ENCODE measurements around the gene SLC41A2. TPM values are rescaled to one million over a fixed set of nuclear protein-coding genes. Genes with fewer than 3 reads are reported as not detected.

SLC41A2 gene
- total RNA-seq, 4 donors from 2014 or later = 10.3 to 52.6 (median 23.9) TPM

DNA sequence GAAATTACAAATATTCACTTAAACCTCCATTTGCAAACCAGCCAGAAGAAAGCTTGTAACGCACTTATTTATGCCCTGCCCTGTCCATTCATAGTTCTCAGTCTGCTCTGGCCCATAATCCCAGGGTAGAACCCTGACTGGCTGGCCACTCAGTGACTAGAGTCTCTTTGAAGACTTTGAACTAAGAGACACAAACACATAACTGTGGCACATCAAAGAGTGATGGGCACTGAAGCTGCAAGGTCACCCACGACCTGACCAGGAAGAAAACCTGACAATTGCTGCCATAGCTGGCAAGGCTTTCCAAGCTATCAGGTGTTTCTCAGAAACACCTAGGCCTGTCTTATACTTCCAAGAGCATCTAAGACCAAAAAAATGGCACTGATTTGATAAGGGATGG, 28.7 kb downstream of the SLC41A2 start:
- no peaks in the 10 kb centered on the region for H3K9me3 ChIP-seq
- no peaks in the 10 kb centered on the region for H3K27me3 ChIP-seq
- intact Hi-C loops (cut with DNase I; ENCODE audit: low total_unique reads) = no loop called here
- H3K4me3 ChIP-seq = no peak overlapping the region
- TF ChIP-seq, protein P1, sequence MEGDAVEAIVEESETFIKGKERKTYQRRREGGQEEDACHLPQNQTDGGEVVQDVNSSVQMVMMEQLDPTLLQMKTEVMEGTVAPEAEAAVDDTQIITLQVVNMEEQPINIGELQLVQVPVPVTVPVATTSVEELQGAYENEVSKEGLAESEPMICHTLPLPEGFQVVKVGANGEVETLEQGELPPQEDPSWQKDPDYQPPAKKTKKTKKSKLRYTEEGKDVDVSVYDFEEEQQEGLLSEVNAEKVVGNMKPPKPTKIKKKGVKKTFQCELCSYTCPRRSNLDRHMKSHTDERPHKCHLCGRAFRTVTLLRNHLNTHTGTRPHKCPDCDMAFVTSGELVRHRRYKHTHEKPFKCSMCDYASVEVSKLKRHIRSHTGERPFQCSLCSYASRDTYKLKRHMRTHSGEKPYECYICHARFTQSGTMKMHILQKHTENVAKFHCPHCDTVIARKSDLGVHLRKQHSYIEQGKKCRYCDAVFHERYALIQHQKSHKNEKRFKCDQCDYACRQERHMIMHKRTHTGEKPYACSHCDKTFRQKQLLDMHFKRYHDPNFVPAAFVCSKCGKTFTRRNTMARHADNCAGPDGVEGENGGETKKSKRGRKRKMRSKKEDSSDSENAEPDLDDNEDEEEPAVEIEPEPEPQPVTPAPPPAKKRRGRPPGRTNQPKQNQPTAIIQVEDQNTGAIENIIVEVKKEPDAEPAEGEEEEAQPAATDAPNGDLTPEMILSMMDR (IDR thresholded peaks at IDR 0.05) = no peak
- TF ChIP-seq POLR2A (IDR thresholded peaks at IDR 0.05) = no peak
- H3K27ac ChIP-seq = no peak overlapping the region
- no peaks in the 10 kb centered on the region for H3K36me3 ChIP-seq
- no peak for DNase-seq
- H3K4me1 ChIP-seq = no peaks in the 10 kb centered on the region

DNA sequence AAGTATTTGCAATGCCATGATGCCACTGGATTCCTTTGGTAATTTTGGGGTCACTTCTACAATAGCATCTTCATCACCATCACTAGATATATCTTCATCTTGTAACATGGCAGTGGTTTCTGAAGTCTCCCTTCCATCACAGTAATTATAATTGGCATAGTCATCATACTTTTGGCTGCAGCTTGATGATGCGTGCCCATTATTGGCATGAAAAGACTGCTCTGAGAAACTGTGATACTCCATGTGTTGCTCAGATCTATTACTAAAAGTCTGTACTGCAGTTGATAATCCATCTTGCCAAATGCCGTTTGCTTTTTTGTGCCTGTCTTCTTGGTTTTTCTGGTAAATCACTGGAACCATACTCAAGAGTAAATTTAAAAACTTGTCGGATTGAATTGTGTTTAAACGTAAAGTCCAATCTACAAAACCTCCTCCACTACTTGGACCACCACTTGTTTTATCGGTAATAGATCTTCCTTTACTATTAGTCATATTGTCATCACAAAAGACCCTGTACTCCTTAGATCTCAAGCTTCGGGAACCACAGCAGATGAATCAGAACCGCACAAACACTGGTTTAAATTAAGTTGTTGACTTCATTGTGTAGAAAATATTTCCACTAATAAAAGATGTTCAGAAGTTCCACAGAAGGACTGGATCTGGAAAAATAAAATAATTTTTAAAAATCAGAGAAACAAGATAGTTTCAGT, 29.9 kb downstream of the SLC41A2 start:
- Histone ChIP-seq H3K4me3 (no peak overlapping the region), H3K27ac (no peak overlapping the region), H3K36me3 (no peaks in the 10 kb centered on the region), H3K9me3 (no peaks in the 10 kb centered on the region), H3K4me1 (no peaks in the 10 kb centered on the region), H3K27me3 (no peaks in the 10 kb centered on the region)
- TF ChIP-seq, protein P1 (IDR thresholded peaks at IDR 0.05) = no peak
- TF ChIP-seq POLR2A (IDR thresholded peaks at IDR 0.05) = no peak
- DNase-seq = no peak
- intact Hi-C loops (cut with DNase I; ENCODE audit: low total_unique reads) = no loop called here

DNA sequence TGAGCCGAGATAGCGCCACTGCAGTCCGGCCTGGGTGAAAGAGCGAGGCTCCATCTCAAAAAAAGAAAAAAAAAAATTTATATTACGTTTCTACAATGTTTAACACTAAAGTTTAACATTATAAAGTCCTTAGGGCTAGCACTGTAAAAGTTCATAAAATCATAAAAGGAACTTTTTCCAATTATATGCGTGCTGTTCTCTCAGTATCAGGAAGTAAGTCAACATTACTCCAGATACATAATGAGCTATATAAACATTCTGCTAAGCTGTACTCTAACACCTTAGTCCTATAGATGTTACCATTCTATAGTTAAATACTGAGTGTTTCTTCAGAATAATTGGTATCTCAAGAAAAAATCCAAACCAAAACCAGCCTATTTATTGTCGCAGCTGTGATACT, 32.6 kb downstream of the SLC41A2 start:
- H3K9me3 ChIP-seq = peaks cover 0 to 15% of the 10 kb centered on the region in 2 donors
- H3K4me1 ChIP-seq = no peaks in the 10 kb centered on the region
- TF ChIP-seq POLR2A (IDR thresholded peaks at IDR 0.05) = no peak
- TF ChIP-seq, protein P1 (IDR thresholded peaks at IDR 0.05) = no peak
- DNase-seq = no peak
- intact Hi-C loops (cut with DNase I; ENCODE audit: low total_unique reads) = no loop called here
- no peak overlapping the region for H3K27ac ChIP-seq
- H3K36me3 ChIP-seq = no peaks in the 10 kb centered on the region
- no peaks in the 10 kb centered on the region for H3K27me3 ChIP-seq
- H3K4me3 ChIP-seq = no peak overlapping the region

DNA sequence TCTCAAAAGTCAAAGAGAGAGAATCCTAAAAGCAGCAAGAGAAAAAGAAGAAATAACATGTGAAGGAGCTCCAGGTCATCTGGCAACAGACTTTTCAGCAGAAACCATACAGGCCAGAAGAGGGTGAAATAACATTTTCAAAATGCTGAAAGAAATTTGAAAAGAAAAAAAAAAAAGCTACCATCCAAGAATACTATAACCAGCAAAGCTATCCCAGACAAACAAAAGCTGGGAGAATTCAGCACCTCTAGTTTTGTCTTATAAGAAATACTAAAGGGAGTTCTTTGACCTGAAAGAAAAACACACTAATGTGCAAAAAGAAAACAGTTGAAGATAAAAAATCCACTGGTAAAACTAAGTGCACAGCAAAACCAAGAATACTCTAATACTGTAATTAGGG, 36.8 kb downstream of the SLC41A2 start:
- Histone ChIP-seq H3K4me1 (no peaks in the 10 kb centered on the region), H3K9me3 (peaks cover 0 to 15% of the 10 kb centered on the region in 2 donors), H3K27me3 (no peaks in the 10 kb centered on the region), H3K36me3 (no peaks in the 10 kb centered on the region), H3K4me3 (no peak overlapping the region), H3K27ac (no peak overlapping the region)
- TF ChIP-seq POLR2A (IDR thresholded peaks at IDR 0.05) = no peak
- TF ChIP-seq, protein P1 (IDR thresholded peaks at IDR 0.05) = no peak
- intact Hi-C loops (cut with DNase I; ENCODE audit: low total_unique reads) = no loop called here
- no peak for DNase-seq

DNA sequence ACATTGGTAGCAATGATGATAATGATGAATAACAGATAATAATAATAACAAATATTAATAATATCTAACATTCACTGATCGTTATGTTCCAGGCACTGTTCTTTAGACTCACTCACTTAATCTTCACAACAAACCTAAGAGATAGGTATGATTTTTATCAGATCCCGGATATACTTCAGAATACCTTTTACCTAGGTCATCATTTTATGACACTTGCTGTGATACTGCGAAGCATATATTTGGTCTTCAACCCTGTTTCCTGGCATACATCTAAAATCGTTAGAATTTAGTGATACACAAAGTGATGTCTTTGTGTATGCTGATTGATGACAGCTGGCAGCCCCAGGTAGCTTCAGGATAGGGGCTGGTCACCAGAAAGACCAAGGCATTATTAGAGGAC, 46.1 kb downstream of the SLC41A2 start:
- Histone ChIP-seq H3K27me3 (no peaks in the 10 kb centered on the region), H3K4me3 (no peak overlapping the region), H3K4me1 (no peaks in the 10 kb centered on the region), H3K9me3 (no peaks in the 10 kb centered on the region), H3K27ac (no peak overlapping the region), H3K36me3 (no peaks in the 10 kb centered on the region)
- TF ChIP-seq, protein P1 (IDR thresholded peaks at IDR 0.05) = no peak
- no peak for TF ChIP-seq POLR2A (IDR thresholded peaks at IDR 0.05)
- DNase-seq = no peak
- intact Hi-C loops (cut with DNase I; ENCODE audit: low total_unique reads) = no loop called here
